Breast epithelium (tissue), 4 donors: ENCODE measurements around the gene HOMEZ. TPM values are rescaled to one million over a fixed set of nuclear protein-coding genes. Genes with fewer than 3 reads are reported as not detected.
A peak's percentile ranks its signal among the peaks of the same experiment; 100 is the strongest.

Experiments used
- DNase-seq, 2 donors: peaks; one replicate each; pipeline ENCODE4 v3.0.0-alpha.2; 2019; ENCODE audit warnings: low spot score in 2 of 2
- H3K27ac ChIP-seq, 2 donors: fragments of 200-600 bp; sonication (generic) in 1 of 2; one replicate each; pipeline ENCODE4 v1.5.1; 2016 to 2019; ENCODE audit warnings: mild to moderate bottlenecking in 1 of 2
- H3K27me3 ChIP-seq, 2 donors: fragments of 200-600 bp; sonication (generic) in 1 of 2; one replicate each; pipeline versions ENCODE4 v1.5.1 to v1.6.0; 2017 to 2019; ENCODE audit warnings: control low read depth in 1 of 2, mild to moderate bottlenecking in 1 of 2
- H3K36me3 ChIP-seq: fragments of 200-600 bp; one replicate; pipeline ENCODE4 v1.5.1; 2019
- H3K4me1 ChIP-seq, 2 donors: fragments of 200-600 bp; sonication (generic); one replicate each; pipeline ENCODE4 v1.5.1; 2016 to 2019; ENCODE audit warnings: control low read depth in 1 of 2
- H3K4me3 ChIP-seq, 3 donors: fragments of 200-600 bp; sonication (generic); 1 replicate in 2 of 3; 2 replicates in 1 of 3; pipeline ENCODE4 v1.5.1; 2016 to 2019; ENCODE audit warnings: mild to moderate bottlenecking in 3 of 3, moderate library complexity in 2 of 3
- H3K9me3 ChIP-seq, 2 donors: fragments of 200-600 bp; sonication (generic) in 1 of 2; one replicate each; pipeline ENCODE4 v1.5.1; 2016 to 2019; ENCODE audit warnings: control low read depth in 1 of 2
- CTCF ChIP-seq, 3 donors: fragments of 450-650 bp; IDR thresholded peaks; one replicate each; pipeline ENCODE4 v1.5.1; 2016 to 2017; ENCODE audit warnings: antibody characterized with exemption in 3 of 3, mild to moderate bottlenecking in 3 of 3, moderate library complexity in 3 of 3
- POLR2A ChIP-seq: fragments of 450-650 bp; IDR thresholded peaks from one replicate; pipeline ENCODE4 v1.6.1; 2016; ENCODE audit warnings: antibody characterized with exemption, mild to moderate bottlenecking, moderate library complexity
- POLR2AphosphoS5 ChIP-seq, 3 donors: sonication (generic); formaldehyde crosslinking; IDR thresholded peaks; one replicate each; pipeline ENCODE4 v1.6.1; 2017; ENCODE audit warnings: antibody characterized with exemption in 3 of 3
- intact Hi-C: fragments of 100-400 bp; cut with DNase I; formaldehyde crosslinking; loops from one replicate; pipeline ENCODE4 v1.15.1; 2023; ENCODE audit warnings: low total_unique reads
- total RNA-seq, 3 donors: library from RNA; depleted of rRNA; stranded (reverse); fragments of >200 nt; gene quantifications; one replicate each; pipeline ENCODE4 v1.1.0, GENCODE V29; 2016

HOMEZ gene
- total RNA-seq, 3 donors from 2014 or later = 10.8 to 15.4 (median 12.0) TPM

- TF ChIP-seq POLR2A (no peak), CTCF (IDR thresholded peaks at IDR 0.05) (no peak), POLR2AphosphoS5 (IDR thresholded peaks at IDR 0.05) (peak; percentile 13 to 57 (median 44))
- no peaks in the 10 kb centered on the region for H3K27me3 ChIP-seq
- H3K4me3 ChIP-seq = peak overlapping the region; percentile 65 to 90 (median 86)
- intact Hi-C loops = loop anchor here (10.0 kb wide), 1 partner anchor 254 kb away; the partner anchor contains the start of genes THTPA and ZFHX2
- H3K4me1 ChIP-seq = peaks cover 8 to 16% of the 10 kb centered on the region in 2 donors
- H3K27ac ChIP-seq = peak overlapping the region; percentile 99
- peak in 1 of 2 donors; percentile 75 for DNase-seq
- H3K9me3 ChIP-seq = no peaks in the 10 kb centered on the region
- no peaks in the 10 kb centered on the region for H3K36me3 ChIP-seq
These were observed 14.8 kb upstream of the HOMEZ start for GRCh38 chr14:23300687-23301223.

GRCh38 chr14:23299986-23300686, 14.2 kb upstream of the HOMEZ start:
- intact Hi-C loops = loop anchor here (10.0 kb wide), 1 partner anchor 255 kb away; the partner anchor contains the start of genes THTPA and ZFHX2

GRCh38 chr14:23299211-23299957, 13.5 kb upstream of the HOMEZ start:
- intact Hi-C loops = no loop called here
- H3K4me3 ChIP-seq = no peak overlapping the region
- H3K36me3 ChIP-seq = no peaks in the 10 kb centered on the region
- no peak for TF ChIP-seq POLR2AphosphoS5 (IDR thresholded peaks at IDR 0.05)
- no peak for TF ChIP-seq POLR2A
- TF ChIP-seq CTCF (IDR thresholded peaks at IDR 0.05) = no peak
- peak overlapping the region; percentile 99 for H3K27ac ChIP-seq
- H3K27me3 ChIP-seq = no peaks in the 10 kb centered on the region
- DNase-seq = no peak
- no peaks in the 10 kb centered on the region for H3K9me3 ChIP-seq
- H3K4me1 ChIP-seq = peaks cover 8 to 13% of the 10 kb centered on the region in 2 donors

More at GRCh38 chr14:23299986-23300686, 14.2 kb upstream of the HOMEZ start:
- H3K4me3 ChIP-seq = peak overlapping the region; percentile 65 to 90 (median 86)
- no peaks in the 10 kb centered on the region for H3K27me3 ChIP-seq
- no peak for TF ChIP-seq CTCF (IDR thresholded peaks at IDR 0.05)
- no peak for TF ChIP-seq POLR2A
- TF ChIP-seq POLR2AphosphoS5 (IDR thresholded peaks at IDR 0.05) = no peak
- no peak for DNase-seq
- peak overlapping the region; percentile 99 for H3K27ac ChIP-seq
- peaks cover 8 to 13% of the 10 kb centered on the region in 2 donors for H3K4me1 ChIP-seq
- no peaks in the 10 kb centered on the region for H3K36me3 ChIP-seq
- H3K9me3 ChIP-seq = no peaks in the 10 kb centered on the region

- Histone ChIP-seq H3K36me3 (no peaks in the 10 kb centered on the region), H3K9me3 (no peaks in the 10 kb centered on the region), H3K27ac (peak overlapping the region; percentile 52 to 70), H3K4me3 (no peak overlapping the region), H3K4me1 (peaks cover 8 to 13% of the 10 kb centered on the region in 2 donors), H3K27me3 (no peaks in the 10 kb centered on the region)
- no peak for TF ChIP-seq POLR2AphosphoS5 (IDR thresholded peaks at IDR 0.05)
- TF ChIP-seq CTCF (IDR thresholded peaks at IDR 0.05) = no peak
- TF ChIP-seq POLR2A = no peak
- peak in 1 of 2 donors; percentile 16 for DNase-seq
- intact Hi-C loops = no loop called here
These were observed 11.8 kb upstream of the HOMEZ start for GRCh38 chr14:23297611-23298277.
